NB4 (cell line): ENCODE measurements around the gene SUSD6.

Experiments used
- DNase-seq: peaks from one replicate; pipeline ENCODE4 v3.0.0; 2010; ENCODE audit warnings: low read depth
- H3K4me3 ChIP-seq: one replicate; pipeline ENCODE4 v1.5.1; 2011; ENCODE audit warnings: mild to moderate bottlenecking, low read depth, low read length, moderate library complexity
- MYC ChIP-seq: IDR thresholded peaks from 2 replicates; pipeline ENCODE4 v1.6.1; 2011; ENCODE audit warnings: low read depth, low read length
- POLR2A ChIP-seq: IDR thresholded peaks from 2 replicates; pipeline ENCODE4 v1.6.1; 2011; ENCODE audit warnings: mild to moderate bottlenecking; ENCODE audit not compliant: insufficient read length; ENCODE audit errors: extremely low read depth
- TF ChIP-seq, protein P1 (sequence below): IDR thresholded peaks from 2 replicates; pipeline ENCODE4 v1.6.1; 2011; ENCODE audit warnings: low read depth, low read length
- TF ChIP-seq, protein P2 (sequence below): IDR thresholded peaks from one replicate; pipeline ENCODE4 v1.5.1; 2012; ENCODE audit warnings: low read depth, low read length

The SUSD6 gene

DNA sequence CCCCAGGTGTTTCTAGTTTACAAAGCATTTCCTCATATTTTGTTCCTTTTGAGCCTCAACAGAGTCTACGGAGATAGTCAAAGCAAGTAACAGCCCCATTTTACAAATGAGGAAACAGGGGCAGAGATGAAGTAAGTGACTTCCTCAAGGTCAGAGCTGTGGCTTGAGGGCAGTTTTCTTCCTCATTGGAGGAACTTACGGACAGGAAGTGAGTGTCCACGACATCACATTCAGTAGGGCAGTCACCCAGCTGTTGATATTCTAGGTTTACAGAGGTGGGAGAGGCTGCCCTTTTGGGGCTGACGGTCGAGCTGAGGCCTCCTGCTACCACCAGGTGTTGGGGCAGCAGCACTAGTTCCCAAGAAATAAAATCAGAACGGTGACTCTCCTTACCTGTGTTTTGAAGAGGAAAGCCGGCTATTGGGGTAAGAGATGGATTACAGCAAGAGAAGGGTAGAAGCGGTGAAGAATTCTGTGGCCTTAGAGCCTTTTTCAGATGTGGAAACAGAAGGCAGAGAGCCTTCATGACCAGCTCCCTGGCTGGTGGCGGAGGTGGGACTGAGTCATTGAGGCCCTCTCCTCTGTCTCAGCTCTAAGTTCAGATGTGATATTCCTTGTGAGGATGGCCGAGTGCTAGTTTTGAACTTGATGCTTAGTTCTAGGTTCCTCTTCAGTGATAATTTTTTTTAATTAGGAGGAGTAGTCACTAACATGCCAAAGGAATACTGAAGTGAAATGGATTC is 41.7 kb downstream of the SUSD6 start:
- DNase-seq, result peak; percentile 90
- TF ChIP-seq, protein P1, sequence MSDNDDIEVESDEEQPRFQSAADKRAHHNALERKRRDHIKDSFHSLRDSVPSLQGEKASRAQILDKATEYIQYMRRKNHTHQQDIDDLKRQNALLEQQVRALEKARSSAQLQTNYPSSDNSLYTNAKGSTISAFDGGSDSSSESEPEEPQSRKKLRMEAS, result no peak
- TF ChIP-seq, protein P2, sequence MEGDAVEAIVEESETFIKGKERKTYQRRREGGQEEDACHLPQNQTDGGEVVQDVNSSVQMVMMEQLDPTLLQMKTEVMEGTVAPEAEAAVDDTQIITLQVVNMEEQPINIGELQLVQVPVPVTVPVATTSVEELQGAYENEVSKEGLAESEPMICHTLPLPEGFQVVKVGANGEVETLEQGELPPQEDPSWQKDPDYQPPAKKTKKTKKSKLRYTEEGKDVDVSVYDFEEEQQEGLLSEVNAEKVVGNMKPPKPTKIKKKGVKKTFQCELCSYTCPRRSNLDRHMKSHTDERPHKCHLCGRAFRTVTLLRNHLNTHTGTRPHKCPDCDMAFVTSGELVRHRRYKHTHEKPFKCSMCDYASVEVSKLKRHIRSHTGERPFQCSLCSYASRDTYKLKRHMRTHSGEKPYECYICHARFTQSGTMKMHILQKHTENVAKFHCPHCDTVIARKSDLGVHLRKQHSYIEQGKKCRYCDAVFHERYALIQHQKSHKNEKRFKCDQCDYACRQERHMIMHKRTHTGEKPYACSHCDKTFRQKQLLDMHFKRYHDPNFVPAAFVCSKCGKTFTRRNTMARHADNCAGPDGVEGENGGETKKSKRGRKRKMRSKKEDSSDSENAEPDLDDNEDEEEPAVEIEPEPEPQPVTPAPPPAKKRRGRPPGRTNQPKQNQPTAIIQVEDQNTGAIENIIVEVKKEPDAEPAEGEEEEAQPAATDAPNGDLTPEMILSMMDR, result no peak
- TF ChIP-seq MYC (no peak), POLR2A (no peak)
- no peak overlapping the region for H3K4me3 ChIP-seq

DNA sequence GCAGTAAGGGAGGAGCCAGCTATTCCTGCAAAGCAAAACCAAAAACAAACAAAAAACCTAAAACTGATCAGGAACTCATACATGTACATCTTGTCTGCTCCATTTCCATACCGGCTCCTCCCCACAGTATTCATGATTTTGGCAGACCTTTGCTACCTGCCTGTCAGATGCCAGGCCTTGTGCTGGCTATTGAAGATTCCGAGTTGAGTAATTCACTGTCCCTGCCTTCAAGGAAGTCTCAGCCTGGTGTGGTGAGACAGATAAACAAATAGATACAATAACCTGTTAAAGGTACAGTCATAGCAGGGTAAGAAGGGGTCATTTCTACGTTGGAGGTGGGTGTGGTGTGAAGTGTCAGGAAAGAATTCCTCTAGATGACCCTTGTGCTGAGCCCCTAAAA is 42.7 kb downstream of the SUSD6 start:
- H3K4me3 ChIP-seq, result no peak overlapping the region

DNA sequence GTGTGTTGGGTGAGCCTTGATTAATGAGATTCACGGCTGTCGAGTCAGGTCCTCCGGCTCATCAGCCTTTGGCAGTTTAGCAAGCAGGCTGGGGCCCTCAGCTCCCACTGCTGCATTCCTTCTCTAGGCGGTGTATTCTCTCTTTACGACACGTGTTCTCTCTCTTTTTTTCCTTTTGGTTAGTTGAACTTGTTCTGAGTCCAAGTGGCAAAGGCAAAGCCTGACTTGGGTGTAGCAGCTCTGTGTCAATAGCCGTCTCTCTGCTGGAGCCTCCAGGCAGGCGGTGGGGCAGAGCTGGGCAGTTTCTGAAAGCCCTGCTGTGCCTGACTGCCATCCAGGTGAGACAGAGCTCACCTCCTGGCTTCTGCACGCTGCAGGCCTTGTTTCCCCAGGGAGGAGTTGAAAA is 46.6 kb downstream of the SUSD6 start:
- no peak for DNase-seq
- TF ChIP-seq, protein P2, result no peak
- H3K4me3 ChIP-seq, result no peak overlapping the region

More for the DNA sequence above, 42.7 kb downstream of the SUSD6 start:
- DNase-seq, result no peak
- TF ChIP-seq POLR2A (no peak), MYC (no peak)
- TF ChIP-seq, protein P2, result no peak
- TF ChIP-seq, protein P1, result no peak

DNA sequence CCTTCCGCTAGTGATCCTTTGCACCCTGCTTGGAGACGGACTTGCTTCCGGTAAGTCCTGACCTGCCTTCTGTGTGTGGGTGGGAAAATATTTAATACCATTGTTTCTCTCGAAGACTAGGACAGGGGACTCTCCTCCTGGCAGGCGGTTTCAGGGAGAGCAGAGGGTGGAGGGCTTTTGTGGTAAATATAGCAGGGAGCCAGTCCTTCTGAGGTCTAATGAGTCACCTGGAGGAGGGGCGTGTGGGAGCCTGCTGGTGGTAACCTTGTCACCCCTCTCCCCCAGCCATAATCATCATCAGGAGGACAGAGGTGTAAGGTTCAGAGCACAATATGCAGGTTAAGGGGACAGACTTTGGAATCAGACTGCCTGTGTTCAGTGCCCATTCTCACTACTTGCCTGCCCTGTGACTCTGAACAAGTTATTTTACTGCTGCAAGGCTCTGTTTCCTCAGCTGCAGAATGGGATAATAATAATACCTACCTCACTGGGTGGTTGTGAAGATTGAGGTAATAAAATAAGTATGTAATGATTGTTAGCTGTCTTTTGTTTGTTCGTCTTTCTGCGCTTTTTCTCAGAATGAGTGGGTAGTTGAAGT is 47.4 kb downstream of the SUSD6 start:
- H3K4me3 ChIP-seq, result no peak overlapping the region
- TF ChIP-seq MYC (no peak), POLR2A (no peak)
- TF ChIP-seq, protein P1, result no peak
- peak; percentile 46 for DNase-seq

DNA sequence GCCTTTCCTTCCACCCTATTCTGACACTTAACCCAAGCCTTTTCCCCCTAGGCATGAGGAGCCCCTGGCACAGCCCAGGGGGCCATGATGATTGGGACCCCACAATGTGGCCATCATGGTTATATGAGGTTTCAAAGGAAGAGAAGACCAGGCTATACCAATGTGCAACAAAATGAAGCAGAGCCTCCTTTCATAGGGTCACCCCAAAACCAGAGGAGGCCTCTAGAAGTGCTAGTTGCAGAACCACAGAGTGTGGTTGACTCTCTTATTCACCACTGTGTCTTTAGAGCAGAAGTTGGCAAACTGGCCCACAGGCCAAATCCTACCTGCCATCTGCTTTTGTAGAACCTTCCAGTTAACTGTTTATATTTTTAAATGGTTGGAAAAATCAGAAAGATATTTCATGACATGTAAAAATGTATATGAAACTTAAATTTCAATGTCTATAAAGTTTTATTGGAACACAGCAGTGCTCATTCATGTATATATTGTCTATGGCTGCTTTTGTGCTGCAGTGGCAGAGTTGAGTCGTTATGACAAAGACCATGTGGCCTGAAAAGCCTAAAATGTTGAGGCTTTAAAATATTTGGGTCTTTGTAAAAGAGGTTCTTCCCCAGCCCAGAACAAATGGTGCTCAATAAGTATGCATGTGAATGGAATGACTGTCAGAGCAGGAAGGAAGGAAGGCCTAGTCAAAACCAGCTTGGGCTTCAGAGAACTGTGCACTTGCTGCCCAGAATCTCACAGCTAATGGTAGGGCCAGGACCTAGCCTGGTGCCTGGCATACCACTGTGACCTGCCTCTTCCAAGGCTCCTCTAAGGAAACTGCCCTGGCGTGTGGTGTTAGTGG is 49.2 kb downstream of the SUSD6 start:
- no peak overlapping the region for H3K4me3 ChIP-seq
- no peak for DNase-seq
- TF ChIP-seq POLR2A (no peak), MYC (no peak)
- TF ChIP-seq, protein P1, result no peak
- TF ChIP-seq, protein P2, result no peak

DNA sequence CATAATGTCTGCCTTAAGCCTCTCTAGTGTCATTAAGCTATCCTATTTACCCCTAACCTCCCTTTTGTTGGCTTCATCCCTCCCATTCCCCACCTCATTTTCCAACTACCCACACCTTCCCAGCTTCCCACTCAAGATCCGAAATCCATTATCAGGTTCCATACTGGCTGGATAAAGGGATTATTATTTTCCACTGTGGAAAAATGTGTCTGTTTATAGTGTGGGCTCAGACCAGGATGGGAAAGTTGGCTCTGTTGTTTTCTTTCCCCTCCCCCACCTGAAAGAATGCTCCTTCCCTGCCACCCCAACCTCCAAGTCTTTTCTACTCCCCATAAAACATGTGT is 49.8 kb downstream of the SUSD6 start:
- TF ChIP-seq POLR2A, result no peak
- TF ChIP-seq, protein P2, result no peak
- no peak overlapping the region for H3K4me3 ChIP-seq
- no peak for DNase-seq
